H7 (cell line): ENCODE results near the gene DIPK1A. TPM values are rescaled to one million over a fixed set of nuclear protein-coding genes. Genes with fewer than 3 reads are reported as not detected.

Experiments used
- DNase-seq: peaks from one replicate; pipeline ENCODE4 v3.0.0; 2012
- H3K27me3 ChIP-seq: 2 replicates; pipeline ENCODE4 v1.6.0; 2011; ENCODE audit warnings: mild to moderate bottlenecking, low read length; ENCODE audit not compliant: control insufficient read depth, insufficient read depth
- H3K36me3 ChIP-seq: replicated peaks from 2 replicates; pipeline ENCODE4 v1.5.1; 2011; ENCODE audit warnings: low read length; ENCODE audit not compliant: control insufficient read depth, insufficient read depth
- H3K4me3 ChIP-seq: 2 replicates; pipeline ENCODE4 v1.5.1; 2011; ENCODE audit warnings: low read depth, mild to moderate bottlenecking, control low read depth, low read length, moderate library complexity; ENCODE audit not compliant: insufficient read depth
- total RNA-seq: library from RNA; depleted of rRNA; stranded (reverse); fragments of >200 nt; shearing (Covaris generic); gene quantifications from 2 replicates; pipeline ENCODE4 v1.2.3, GENCODE V29; 2014

DIPK1A gene
- total RNA-seq, 1 experiment from 2014 or later: 3.1 TPM

DNA sequence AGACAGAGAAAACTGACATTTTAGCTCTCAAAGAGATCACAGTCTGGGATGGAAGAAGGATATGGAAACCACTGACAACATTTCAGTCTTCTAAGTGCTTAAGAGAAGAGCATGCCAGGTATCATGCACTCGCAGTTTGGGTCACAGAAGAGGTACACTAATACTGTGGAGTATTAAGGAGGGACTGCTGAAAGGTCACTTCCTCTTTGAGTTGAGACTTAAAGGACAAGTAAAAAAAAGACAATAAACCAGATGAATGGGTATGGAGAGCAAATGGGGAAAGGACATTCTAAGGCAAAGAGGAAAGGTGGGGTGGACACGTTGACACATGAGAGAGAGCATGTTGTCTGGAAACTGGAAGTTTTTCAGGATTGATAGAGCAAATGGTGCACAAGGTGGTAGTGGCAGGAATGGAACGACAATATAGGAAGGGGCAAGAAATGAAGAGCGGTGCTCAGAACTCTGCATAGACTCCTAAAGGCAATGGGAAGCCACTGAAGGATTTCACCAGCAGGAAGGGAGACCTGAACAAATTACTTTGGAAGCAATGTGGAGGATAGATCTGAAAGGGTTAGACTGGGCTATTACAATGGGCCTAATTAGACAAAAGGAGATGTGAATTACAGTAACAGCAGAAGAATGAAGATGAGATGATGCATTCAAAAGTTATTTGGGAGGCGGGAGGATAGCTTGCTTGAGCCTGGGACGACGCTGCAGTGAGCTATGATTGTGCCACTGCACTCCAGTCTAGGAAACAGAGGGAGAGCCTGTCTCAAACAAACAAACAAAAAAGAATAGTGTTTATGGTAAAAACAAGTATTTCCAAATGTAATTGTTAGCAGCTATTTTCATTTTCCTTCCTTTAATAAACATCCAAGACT is 11.1 kb downstream of the DIPK1A start:
- no peak for DNase-seq
- H3K36me3 ChIP-seq: no peaks in the 10 kb centered on the region
- H3K4me3 ChIP-seq: no peak overlapping the region
- H3K27me3 ChIP-seq: no peaks in the 10 kb centered on the region

DNA sequence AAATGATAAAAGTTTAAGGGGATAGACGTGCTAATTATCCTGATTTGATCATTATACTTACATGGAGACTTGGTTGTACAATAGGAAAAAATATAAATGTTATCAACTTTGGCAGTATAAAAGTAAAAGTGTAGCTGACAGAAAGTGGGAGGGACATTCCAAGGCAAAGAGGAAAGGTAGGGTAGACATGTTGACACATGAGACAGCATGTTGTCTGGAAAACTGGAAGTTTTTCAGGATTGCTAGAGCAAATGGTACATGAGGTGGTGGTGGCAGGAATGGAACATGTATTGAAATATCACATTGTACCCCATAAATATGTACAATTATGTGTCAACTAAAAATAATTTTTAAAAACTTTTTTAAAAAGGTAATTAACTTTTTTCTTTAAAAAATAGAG is 13.2 kb downstream of the DIPK1A start:
- no peak for DNase-seq
- H3K36me3 ChIP-seq: no peaks in the 10 kb centered on the region
- H3K27me3 ChIP-seq: no peaks in the 10 kb centered on the region
- H3K4me3 ChIP-seq: no peak overlapping the region

DNA sequence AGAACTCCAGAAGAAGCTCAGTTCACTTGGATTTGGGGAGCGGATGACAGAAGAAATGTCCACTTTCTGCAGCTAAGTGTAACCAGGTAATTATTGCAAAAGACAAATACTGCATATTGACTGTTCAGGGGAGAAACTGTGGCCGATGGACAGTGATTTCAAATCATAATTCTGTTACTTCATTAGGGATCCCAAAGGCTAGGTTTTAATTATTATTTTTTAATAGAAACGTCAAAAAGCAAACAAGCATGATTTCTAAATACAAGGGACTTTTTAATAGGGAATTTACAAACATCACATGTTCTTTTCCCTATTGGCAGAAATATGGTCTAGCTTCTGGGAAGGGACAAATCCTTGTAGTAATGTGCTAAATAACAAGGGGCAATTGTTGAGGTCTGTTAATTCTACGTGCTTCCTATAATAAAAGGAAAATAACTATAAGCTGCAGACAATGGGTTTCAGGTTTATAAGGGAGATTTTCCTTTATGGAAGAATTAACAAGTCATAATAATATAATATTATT is 15.5 kb downstream of the DIPK1A start:
- no peaks in the 10 kb centered on the region for H3K27me3 ChIP-seq
- H3K36me3 ChIP-seq: no peaks in the 10 kb centered on the region
- no peak for DNase-seq
- H3K4me3 ChIP-seq: no peak overlapping the region

DNA sequence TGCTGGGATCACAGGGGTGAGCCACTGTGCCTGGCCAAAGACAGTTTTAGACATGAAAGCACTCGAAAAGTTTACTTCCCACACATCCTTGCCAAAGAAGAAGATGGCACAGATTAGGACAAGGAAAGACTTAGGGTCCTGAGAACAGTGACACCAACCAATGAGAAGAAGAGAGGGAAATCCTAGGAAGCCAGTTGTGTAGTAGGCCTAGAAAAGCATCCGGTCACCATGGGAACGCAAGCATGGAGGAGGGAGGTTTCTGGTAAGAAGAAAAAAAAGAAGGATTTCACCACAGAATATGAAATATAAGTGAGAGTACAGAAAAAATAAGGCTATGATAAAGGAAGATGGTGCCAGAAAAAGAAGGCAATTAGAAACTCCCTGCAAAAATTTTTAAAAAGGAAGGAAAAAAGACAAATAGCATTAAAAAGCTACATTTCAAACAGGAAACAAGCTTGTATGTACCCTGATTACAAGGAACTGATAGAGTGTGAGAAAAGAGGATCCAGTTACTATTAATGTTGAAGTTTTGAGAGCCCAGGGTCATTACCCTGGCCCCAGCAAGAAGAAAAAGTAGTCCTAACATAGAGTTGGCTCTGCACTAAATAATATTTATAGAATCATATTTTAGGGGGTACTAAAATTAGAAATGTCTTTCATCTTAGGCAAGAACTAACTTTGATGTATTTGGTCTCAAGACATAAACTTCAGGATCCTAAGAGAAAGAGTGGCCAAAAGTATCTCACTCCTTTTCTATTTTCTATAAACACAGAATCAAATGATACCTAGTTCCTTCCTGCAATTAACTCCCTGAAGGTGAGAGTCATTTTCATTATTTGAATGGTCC is 16.1 kb downstream of the DIPK1A start:
- Histone ChIP-seq H3K36me3 (no peaks in the 10 kb centered on the region), H3K4me3 (no peak overlapping the region), H3K27me3 (no peaks in the 10 kb centered on the region)
- DNase-seq: no peak

DNA sequence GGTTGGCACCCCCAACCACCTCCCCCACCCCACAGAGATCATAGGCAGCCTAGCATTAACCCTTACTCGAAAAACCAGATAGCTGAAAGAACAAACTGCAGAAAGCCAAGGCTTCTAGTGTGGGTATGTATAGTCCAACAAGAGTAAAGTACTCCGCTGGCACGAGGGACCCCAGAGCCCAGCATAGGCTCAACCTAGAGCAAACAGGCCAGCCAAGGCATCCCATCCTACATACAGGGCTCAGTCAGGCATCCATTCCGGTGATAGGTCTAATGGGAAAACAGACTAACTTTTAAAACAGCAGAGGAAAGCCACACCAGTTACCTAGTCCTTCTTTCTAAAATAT is 17.8 kb downstream of the DIPK1A start:
- no peaks in the 10 kb centered on the region for H3K36me3 ChIP-seq
- H3K4me3 ChIP-seq: no peak overlapping the region
- no peaks in the 10 kb centered on the region for H3K27me3 ChIP-seq
- no peak for DNase-seq

DNA sequence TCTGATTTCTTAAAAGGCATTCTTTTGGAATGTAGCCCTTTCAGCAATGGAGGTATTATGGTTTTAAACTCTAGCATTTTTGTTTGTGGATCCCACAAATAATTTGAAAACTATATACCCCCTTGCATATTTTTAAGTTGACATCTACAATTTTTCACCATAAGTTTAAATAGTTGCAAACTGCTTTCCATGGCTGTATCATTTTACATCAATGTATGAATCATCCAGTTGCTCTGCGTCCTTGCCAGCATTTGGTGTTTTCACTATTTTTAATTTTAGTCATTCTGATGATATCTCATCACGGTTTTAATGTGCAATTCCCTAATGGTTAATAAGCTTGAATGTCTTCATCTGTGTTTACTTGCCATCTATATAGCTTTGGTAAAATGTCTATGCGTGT is 20.7 kb downstream of the DIPK1A start:
- H3K27me3 ChIP-seq: no peaks in the 10 kb centered on the region
- no peaks in the 10 kb centered on the region for H3K36me3 ChIP-seq
- DNase-seq: no peak
- H3K4me3 ChIP-seq: no peak overlapping the region

DNA sequence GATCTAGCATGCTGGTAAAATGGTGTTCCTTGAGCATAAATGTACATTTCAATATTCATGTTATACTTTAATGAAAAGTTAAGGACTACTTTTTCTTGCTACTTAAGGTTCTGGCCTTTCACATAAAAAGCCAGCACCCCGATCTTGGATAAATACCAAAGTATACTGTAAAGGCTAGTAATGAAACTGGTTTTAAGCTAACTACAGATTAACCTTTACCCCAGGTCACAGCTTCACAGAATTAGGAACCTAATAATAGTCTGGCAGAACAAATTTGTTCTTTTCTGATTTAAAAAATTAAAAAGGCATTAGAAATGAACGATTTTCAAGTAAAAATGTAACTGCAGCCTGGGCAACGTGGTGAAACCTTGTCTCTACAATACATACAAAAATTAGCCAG is 23.5 kb downstream of the DIPK1A start:
- DNase-seq: no peak
- no peaks in the 10 kb centered on the region for H3K27me3 ChIP-seq
- H3K36me3 ChIP-seq: no peaks in the 10 kb centered on the region
- H3K4me3 ChIP-seq: no peak overlapping the region

DNA sequence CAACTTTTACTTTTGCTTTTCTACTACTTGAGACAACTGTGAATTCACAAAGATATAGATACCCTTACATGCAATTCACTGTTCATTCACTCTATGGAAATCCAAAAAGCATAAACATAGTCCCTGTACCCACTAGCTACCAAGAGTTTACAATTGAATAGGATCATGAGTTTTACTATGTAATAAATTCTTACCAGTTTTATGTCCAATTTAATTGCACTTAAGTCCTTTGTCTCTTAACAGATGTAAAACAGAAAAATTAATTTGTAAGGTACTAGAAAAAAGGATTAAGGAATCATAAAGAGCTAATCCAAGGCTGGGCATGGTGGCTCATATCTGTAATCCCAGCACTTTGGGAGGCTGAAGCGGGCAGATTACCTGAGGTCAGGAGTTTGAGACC is 24.4 kb downstream of the DIPK1A start:
- Histone ChIP-seq H3K36me3 (no peaks in the 10 kb centered on the region), H3K4me3 (no peak overlapping the region), H3K27me3 (no peaks in the 10 kb centered on the region)
- DNase-seq: no peak

DNA sequence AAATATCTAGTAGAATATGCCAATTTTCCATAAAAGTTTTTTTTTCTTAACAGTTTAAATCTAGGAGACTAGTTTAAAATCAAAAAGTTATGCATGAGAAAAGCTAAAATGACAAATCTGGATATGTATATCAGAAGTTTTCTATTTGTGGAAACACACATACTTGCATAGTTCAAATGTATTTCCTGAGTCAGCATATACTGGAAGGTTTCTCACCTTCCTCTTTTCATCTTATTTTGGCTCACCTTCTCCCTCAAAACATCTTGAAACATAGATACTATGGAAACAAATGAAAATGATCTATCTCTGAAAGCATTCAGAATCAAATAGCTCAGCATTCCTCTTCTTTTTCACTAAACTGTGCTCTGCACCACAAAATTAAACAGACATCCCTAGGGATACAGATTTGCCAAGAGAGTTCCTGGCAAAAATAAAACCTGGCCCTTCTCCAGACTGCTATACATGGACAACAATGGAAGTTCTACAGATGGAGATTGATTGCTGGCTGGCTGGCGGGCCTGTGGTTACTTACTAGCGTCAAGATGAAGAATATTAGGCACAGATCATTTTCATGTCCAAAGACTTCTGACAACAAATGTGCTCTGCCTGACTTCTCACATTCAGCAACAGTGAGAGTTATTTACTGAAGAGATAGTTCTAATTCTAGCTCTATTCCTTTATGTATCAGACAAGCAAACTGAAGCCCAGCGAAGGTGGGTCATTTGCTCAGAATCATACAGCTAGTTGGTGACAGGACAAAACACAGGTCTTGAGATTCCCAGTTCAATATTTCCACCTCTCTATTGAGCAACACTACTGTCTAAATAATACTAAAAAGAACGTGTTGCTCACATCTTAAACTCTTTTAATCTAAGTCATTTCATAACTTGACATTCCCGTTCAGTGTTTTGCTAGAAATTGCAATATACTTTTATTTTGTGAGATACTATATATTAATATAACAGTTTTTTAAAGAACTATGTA is 26.6 kb downstream of the DIPK1A start:
- Histone ChIP-seq H3K36me3 (no peaks in the 10 kb centered on the region), H3K27me3 (no peaks in the 10 kb centered on the region; the same call in 1 of the 2 replicates), H3K4me3 (no peak overlapping the region)
- no peak for DNase-seq

DNA sequence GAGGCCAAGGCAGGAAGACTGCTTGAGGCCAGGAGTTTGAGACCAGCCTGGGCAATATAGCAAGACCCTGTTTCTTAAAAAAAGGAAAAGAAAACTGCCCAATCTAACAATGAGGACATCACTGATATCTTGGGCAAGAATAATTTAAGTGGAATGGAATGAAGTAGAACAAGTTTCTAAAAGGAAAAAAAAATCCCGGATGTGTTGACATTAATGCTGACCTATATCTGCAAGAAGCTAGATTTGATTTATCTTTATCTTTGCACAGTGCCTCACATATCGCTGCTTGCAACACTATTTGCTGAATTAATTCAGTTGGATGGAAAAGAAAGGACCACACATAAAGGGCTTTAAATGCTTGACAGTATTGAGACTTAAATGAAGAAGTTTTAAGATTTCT is 27.8 kb downstream of the DIPK1A start:
- Histone ChIP-seq H3K4me3 (no peak overlapping the region), H3K27me3 (no peaks in the 10 kb centered on the region; the same call in 1 of the 2 replicates), H3K36me3 (no peaks in the 10 kb centered on the region)
- no peak for DNase-seq

DNA sequence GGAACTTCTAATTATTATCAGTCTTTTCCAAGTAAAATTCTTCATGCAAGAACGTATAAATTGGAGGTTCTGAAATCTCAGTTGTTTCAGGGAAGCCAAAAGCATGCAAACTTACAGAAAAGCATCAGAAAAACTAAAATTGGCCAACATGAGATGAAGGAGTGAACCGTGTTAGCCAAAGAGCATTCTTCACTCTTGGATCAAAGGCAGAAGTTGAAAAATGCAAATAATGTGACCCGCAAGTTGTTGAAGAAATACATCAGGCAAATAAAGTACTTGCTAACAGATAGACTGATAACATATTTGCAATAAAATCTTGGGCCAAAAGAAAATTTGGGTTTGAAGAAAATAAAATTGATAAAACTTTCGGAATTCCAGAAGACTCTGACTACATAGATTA is 29.6 kb downstream of the DIPK1A start:
- H3K27me3 ChIP-seq: no peaks in the 10 kb centered on the region; the same call in 1 of the 2 replicates
- DNase-seq: no peak
- no peak overlapping the region for H3K4me3 ChIP-seq
- H3K36me3 ChIP-seq: no peaks in the 10 kb centered on the region

DNA sequence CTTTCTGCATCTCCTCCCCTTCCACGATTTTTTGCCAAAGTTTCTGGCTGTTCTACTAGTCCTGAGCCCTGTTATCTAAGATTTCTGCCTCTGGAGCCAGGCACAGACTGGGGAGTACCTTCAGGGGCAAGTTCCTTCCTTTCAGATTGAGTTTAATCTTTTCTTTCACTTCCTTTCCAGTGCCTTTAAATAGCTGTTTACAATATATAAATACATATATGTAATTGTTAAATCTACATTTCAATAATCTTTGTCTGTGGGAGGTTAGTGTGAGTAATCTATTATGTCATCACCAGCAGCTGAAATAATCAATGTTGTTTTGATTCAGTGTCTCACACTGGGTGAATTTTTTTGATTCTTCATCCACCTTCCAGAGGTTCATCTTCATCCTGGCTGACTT is 31.8 kb downstream of the DIPK1A start:
- H3K4me3 ChIP-seq: no peak overlapping the region
- no peaks in the 10 kb centered on the region; the same call in 1 of the 2 replicates for H3K27me3 ChIP-seq
- DNase-seq: no peak
- no peaks in the 10 kb centered on the region for H3K36me3 ChIP-seq

DNA sequence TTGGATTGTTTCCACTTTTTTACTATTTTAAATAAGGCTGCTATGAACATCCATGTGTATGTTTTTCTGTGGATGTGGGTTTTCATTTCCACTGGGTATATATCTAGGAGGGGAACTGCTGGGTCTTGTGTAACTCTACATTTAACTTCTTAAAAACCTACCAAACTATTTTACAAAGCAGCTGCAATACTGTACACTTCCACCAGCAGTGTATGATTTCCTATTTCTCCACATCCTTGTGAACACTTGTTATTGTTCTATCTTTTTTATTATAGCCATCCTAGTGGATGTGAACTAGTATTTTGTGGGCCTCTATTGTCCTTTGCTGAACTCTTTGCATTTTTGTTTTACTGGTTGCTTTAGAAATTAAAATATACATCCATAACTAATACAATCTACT is 33.4 kb downstream of the DIPK1A start:
- no peaks in the 10 kb centered on the region for H3K36me3 ChIP-seq
- no peak for DNase-seq
- no peak overlapping the region for H3K4me3 ChIP-seq
- H3K27me3 ChIP-seq: no peaks in the 10 kb centered on the region; the same call in 1 of the 2 replicates

DNA sequence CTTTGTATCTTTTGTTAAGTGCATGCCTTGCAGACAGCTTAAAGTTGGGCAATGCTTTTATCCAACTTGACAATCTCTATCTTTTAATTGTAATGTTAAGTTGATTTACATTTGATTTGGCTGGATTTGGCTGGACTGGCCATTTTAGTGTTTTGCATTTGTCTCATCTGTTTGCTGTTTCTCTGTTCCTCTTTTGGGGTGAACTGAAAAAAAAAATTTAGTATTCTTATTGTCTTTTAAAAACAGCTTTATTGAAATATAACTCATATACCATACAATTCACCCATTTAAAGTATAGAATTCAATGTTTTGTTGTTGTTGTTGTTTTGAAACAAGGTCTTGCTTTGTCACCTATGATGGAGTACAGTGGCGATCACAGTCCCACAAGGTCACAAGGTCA is 34.4 kb downstream of the DIPK1A start:
- Histone ChIP-seq H3K36me3 (no peaks in the 10 kb centered on the region), H3K4me3 (no peak overlapping the region), H3K27me3 (no peaks in the 10 kb centered on the region; the same call in 1 of the 2 replicates)
- DNase-seq: no peak
